NCI-H146 treated with DMSO at 0.1 percent for 48 hours (cell line): ENCODE data around the gene EHD1.
A peak's percentile ranks its signal among the peaks of the same experiment; 100 is the strongest.

Experiments
- DNase-seq: peaks from one replicate; lab custom pipeline; 2025; ENCODE audit not compliant: unreplicated experiment; lab: John Stamatoyannopoulos, UW

Gene EHD1

DNA sequence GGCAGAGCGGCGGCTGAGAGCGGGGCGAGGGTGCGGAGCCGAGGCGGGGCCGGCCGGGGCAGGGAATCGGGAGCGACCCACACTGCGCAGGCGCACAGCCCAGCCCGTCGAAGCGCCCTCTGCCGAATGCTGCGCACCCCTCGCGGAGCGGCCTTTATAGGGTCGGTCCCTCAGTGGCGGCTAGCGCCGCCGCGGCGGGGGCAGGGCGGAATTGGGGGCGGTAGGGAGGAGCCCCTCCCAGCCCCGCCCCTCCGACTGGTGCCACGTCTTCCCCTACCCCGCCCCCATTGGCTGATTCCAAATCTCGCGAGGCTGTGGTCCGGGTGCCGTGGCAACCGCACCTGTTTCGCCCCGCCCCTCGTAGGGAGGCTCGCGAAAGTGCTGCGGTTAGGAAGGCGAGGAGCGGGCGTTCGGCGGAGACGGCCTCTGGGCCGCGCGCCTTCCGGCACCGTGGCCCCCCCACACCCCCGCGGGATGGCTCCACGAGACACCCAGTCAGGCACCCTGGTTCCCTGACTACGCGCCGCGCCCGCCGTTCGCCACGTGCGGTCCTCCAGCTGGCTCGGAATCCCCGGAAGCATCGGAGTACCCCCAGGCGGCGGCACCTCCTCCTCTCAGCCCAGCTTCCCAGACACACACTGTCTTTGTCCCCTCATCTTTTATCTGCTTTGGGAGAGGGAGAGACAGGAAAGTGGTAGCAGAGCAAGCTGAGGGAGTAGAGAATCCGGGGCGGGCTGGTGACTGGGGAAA, at the start of gene EHD1:
Gene EHD1 (minus strand): TSS at position 128 of the 750 bp plus-strand sequence. CDS start 157 bp downstream, outside the sequence.
- peak; percentile 95 for DNase-seq

DNA sequence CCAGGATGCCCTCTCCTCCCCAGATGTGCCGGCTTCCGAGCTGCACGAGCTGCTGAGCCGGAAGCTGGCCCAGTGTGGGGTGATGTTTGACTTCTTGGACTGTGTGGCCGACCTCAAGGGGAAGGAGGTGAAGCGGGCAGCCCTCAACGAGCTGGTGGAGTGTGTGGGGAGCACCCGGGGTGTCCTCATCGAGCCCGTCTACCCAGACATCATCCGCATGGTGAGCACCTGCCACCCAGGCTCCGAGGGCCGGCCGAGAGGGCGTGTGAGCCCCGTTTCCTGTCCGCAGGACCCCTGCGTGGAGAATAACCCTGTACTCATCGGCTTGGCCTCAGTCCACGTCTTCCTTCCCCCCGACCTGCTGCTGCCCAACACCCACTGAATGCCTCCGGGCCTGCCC, 48.3 kb upstream of the EHD1 start:
- DNase-seq: no peak

DNA sequence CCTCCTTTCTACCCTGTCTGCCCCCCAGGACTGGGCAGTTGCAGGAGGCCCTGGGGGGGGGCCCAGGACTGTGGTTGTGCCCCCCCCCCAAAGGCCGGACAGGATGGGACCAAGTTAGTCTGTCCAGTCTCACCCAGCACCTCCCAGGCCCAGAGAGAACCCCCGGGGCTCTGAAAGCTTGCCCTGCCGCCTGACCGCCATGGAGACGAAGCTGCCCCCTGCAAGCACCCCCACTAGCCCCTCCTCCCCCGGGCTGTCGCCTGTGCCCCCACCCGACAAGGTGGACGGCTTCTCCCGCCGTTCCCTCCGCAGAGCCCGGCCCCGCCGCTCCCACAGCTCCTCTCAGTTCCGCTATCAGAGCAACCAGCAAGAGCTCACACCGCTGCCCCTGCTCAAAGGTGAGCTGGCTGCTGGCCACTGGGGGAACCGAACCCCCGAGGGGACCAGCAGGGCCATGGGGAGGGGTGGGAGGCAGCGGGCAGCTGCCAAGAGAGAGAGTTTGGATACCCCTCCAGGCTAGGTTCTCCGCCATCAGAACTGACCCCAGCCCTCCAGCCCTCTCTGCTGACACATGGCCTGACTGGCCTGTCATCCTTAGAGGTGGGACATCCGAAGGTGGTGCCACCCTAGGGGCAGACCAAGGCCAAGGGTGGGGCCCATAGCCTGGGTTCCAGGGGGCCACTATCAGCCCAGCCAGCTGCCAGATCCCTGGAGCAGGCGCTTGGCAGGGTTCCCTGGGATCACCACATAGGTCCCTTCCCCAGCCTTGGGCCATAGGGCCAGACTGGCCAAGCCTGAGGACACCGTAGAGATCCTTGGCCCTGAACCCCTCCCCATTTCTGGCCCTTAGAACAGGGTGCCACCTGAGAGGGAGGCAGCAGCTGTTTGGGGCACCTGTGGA, 47.4 kb upstream of the EHD1 start:
- no peak for DNase-seq

DNA sequence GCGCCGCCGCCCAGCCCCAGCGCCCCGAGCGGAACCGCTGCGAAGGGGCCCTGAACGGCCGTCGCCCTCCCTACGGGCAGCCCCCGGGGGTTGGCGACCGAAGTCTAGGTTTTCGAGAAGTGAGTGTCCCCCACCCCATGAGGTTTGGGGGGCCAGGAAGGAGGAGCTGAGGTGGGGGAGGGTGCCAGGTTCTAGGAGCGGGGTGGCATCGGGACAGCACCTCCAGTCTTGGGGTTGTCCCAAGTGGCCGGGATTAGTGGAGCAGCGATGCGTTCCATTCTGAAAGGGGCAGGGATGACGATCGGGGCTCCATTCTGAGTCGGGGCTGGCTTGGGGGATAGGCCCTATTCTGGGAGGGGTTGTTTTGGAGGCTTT, 46.5 kb upstream of the EHD1 start:
- no peak for DNase-seq

DNA sequence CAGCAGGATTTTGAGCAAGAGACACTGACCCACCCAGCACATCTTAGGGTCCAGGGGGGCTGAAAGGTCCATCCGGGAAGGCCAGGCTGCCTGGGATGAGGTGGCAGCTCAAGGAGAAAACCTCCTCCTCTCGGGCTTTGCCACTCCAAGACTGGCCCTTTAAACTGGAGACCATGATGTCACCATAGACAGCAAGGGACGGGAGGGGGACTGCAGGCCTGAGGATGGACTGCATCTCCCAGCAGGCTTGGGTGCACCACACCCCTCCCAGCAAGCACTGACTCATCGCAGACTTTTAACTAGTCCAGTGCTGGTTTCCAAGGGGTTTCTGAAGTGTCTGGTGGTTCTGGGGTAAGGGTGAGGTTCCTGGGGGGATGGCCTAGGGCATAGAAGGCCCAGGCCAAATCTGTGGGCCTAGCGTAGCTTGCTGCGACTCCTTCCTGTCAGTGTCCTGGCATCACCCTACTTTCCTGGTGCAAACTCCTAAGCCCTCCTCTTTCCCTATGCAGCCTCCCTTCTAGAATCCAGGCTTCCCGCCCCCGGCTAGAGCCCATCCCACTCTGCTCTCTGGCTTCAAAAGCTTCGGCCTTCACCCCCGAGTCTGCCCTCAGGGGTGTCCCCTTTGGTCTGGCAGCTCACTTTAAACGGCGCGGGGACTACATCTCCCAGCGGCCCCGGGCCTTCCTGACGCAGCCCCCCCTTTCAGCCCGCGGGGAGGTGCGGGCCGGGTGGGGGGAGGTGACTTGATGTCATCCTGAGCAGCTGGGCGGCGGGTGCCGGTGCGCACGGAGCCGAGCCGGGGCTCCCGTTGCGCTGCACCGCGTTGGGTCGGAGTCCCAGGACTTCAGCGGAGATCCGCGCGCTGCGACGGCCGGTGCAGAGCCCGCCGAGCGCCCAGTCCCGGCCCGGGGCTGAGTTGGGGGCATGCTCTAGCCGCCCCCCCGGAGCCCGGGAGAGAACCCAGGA, 45.8 kb upstream of the EHD1 start, which contains the start of gene PPP2R5B:
Gene PPP2R5B (plus strand): TSS at position 746 of the 966 bp plus-strand sequence. CDS start 1,046 bp downstream, outside the sequence.
- DNase-seq: peak; percentile 72

DNA sequence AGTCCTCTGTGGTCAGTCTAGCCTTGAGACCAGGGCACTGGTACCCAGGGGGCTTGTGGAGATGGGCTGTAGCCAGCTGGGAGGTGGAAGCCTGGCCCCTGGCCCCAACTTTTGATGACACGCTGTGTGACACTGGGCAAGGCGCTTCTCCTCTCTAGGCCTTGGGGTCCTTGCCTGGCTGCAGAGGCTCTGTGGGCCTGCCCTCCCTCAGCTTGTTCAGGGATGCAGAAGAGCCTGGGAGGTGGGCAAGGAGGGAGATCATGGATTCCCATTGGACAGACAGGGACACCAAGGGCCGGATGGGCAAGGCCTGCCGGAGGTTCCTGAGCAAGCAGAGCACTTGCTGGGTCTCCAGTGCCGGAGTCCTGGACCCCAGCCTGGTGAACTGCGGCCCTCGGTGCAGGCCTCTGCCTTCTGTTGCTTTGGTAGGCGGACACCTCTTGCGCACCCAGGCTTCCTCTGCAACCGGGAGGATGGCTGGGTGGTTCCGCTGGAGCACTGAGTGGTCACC, 44.8 kb upstream of the EHD1 start:
- DNase-seq: no peak

DNA sequence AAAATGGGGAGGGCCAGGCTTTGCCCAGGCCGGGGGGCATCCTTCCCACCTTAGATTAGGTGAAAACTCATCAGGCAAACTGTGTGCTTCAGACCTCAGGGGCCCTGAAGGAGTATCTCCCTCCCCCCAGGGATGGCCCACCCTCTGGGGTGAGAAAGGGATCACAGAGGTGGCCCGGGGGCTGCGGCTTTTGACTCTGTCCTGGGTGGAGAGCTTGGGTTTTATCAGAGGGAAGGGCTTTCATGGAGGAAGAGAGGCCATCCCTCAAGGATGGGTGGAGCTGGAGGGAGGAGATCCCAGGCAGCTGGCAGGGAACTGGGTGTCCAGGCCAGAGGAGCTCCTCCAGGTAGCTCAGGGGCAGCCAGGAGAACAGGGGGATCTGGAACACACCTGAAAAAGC, 43.0 kb upstream of the EHD1 start:
- no peak for DNase-seq

DNA sequence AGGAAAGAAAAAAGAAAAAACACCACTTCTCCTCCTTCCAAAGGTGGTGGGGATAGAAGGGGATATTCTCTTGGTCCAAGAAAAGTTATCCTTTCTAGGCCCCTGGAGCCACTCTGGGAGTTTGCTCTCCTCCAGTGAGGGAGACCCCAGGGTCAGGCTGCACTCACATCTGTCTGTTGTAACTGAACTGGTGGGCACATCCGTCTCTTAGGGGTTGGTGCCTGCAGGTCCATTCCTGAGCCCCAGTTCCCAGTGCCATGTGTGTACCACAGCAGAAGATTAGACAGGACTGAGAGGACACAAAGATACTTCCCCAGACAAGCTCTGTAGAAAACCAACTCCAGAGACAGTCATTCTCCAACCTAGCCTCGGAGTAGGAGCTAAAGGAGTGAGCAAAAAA, 41.7 kb upstream of the EHD1 start:
- DNase-seq: no peak

DNA sequence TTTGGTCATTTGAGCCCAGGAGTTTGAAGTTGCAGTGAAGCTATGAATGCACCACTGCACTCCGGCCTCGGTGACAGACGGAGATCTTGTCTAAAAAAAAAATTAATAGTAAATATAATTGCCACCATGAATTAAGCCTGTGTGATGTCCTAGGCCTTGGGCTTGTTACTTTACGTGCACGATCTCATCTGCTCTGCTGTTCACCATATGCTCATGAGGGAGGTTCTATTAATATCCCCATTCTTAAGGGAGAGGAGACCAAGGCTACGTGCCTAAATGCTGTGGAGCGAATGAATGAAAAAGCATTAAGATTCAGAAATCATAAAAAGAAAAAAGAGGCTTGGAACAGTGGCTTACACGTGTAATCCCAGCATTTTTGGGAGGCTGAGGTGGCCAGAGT, 41.2 kb upstream of the EHD1 start:
- DNase-seq: no peak

DNA sequence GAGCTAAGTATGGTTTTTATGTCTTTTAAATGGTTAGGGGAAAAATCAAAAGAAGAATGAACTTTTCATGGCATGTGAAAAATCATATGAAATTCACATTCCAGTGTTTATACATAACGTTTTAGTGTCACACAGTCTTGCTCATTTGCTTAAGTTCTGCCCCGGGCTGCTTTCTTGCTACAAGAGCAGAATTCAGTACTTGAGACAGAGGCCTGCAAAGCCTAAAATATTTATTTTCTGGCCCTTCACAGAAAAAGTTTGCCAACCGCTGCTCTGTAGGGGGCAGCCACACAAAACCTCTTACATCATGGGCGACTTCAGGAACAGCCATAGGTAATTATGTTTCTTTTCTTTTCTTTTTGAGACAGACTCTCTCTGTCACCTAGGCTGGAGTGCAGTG, 39.6 kb upstream of the EHD1 start:
- DNase-seq: peak; percentile 3

DNA sequence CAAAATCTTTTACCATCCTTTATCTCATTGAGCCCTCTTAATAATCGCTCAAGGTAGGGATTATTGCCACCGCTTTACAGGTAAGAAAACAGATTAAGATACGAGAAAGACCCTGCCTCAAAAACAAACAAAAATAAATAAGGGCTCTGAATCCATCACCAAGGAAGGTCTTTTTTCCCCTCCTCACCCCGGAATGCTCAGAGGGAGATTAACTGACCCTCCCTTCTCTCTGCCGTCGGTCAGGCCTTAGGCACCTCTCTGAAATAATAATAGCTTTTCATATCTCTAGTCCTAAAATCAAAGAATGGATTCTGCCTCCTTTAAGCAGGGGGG, 39.2 kb upstream of the EHD1 start:
- no peak for DNase-seq

DNA sequence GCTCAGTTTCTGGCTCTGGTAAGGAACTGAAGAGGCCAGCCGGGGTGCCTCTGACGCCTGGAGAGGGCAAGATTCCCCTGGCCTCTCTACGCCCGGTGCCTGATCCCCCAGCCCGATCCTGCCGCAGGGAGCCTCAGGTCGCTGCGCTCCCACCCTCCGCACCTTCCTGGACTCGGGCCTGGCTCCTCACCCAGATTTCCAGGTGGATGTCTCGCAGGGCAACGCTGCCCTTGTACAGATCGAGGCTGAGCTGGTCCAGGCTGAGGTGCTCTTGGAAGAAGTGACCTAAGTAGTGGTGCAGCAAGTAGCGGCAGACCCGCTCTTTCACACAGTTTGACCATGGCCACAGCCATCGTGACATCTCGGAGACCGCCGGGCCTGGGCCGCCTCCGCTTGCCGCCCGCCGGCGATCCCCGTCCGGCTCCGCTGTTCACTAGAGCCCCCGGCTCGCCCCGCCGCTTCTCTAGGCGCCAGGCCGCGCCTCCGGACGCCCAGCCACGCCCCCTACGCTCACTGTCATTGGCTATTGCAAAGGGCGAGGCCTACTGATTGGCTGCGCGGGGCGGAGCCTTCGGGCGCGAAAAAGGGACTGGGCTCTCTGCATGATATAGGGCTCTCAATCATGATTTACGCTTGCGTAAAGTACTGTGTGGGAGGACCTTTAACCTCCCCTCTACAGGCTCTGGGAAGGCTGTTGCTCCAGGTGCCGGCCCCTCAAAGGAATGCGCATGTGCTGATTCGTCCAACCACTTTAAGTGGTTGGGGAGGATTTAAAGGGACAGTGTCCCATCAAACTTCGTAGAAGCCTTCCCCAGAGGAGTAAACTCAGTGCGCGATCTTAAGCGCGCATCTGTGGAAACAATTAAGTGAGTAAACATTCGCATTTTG, 38.6 kb upstream of the EHD1 start, which contains the start of gene ATG2A:
Gene ATG2A (minus strand): TSS at position 435 of the 888 bp plus-strand sequence. CDS start 74 bp downstream, at position 361.
- peak; percentile 99 for DNase-seq

DNA sequence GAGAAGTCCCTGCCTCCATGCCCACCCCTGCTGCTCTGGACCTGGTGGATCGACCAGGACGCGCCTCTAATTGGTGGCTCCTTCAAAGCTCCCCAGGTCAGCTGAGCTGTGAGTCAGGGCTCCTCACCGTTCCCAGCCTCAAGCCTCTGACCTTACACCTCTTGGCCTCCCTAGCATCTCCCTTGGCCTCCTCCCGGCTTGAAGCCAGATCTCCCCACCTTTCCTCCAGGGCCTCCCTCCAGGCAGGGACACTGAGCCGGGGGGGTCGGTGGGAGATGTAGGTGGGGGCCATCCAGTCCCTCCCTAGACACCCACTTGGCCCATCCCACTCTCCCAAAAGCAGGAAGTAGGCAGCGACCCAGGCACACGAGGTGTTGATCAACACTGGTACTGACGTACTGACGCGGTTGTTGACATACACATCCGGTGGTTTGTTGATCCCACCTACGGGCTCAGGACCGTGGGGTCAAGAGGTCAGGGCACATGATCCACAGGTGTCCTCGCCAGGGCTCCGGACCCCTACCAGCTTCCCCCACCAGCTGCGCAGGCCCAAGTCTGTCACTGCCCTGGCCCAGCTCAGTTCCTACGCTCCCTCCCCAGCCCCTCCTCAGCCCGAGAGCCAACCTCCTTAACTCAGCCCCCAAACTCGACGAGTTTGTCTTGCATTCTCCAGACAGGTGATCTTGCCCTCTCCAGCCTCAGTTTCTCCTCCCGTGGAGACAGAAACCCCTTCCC, 37.8 kb upstream of the EHD1 start:
- no peak for DNase-seq

DNA sequence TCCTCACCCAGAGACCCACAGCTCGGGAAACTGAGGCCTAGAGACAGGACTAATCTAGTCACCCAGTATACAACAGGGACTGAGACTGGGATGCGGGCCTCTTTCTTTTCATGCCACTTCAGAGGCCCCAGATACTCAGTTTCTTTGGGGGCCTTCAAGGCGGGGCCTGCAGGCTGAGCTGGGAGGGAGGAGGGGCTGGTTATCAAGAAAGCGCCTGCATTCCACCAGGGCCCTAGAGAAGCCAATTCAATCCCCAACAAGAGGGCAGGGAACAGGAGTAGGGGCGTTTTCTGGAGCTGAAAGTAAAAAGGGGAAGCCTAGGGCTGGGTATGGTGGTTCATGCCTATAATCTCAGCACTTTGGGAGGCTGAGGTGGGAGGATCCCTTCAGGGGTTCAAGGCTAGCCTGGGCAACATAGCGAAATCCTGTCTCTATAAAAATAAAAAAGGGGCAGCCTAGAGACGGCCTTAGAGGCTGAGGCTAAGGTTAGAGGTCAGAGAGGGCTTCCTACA, 37.0 kb upstream of the EHD1 start:
- no peak for DNase-seq

DNA sequence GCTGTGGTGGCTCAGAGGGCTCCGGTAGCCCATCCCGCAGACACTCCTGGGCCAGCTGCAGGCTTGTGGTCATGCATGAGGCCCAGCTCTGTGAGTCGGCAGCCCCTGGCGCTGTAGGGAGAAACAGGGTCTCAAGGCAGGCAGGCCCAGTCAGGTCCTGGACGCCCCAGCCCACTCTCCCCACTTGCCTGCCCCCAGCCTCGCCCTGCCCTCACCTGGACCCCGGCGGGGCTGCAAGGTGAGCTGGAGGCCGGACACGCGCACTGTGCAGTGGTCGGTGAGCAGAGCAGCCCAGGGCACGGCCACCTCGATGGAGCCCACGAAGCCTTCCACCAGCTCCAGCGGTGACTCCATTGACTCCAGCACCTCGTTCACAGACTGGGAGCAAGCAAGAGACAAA, 35.7 kb upstream of the EHD1 start:
- DNase-seq: no peak

DNA sequence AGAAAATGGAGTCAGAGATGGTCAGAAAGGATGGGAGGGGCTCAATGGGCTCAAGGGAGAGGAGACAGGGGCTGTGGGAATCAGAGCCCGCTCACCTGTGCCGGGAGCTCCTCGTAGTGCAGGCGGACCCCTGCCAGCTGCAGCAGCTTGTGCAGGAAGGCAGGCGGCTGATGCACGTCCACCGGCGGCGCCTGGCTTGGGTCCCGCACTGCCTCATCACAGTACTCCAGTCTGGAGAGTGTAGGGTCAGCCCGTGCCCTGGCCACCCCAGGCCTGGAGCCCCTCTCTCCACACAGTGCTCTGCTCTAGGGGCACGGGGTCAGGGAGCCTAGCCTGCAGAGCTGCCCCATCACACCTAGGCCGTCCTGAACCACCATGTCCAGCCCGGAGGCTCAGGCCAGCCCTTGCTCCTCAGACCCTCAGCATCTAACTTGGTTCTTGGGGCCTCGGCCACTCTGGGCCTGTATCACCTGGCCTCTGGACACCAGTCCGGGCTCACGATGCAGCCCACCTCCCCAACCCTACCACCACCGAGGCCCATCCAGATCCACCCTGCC, 34.8 kb upstream of the EHD1 start:
- no peak for DNase-seq

DNA sequence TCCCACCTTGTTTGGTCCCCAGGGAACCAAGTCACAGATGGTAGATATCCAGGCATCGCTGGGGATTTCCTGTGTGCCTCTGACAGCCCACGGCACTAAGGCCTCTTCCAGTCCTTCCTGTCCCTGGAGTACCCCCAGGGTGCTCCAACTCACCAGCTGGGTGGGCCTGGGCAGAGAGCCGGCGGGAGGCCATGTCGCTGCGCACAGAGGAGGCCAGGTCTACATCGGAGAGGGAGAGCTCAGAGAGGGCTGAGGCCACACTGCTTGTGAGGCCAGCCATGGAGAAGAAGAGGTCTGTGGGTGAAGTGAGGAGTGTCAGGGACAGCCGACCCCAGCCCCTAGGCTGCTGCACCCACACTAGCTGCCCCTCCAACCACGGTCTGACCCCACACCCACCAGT, 33.3 kb upstream of the EHD1 start:
- DNase-seq: no peak

DNA sequence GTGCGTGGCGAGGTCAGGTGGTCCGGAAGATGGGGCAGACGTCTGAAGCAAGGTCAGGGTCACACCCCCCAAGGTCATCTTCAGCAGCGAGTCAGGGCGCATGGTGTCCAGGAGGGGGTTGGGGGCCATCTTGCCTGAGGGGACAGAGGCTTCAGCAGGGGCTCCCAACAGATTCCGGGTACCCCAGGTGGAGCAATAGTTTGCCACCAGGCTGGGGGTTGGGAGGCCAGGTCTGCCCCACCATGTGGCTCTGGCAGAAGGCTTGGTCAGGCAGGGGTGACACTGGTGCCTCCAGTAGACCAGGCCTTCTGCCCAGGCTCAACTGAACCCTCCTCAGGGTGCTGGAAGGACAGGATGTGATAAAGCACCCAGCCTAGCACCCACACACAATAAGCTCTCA, 32.7 kb upstream of the EHD1 start:
- no peak for DNase-seq
